ENCODE results near the gene TYSND1. TPM values are rescaled to one million over a fixed set of nuclear protein-coding genes. Genes with fewer than 3 reads are reported as not detected.

TYSND1 gene
- polyA plus RNA-seq, 3 donors, result 8.6 to 11.2 (median 11.2) TPM

DNA sequence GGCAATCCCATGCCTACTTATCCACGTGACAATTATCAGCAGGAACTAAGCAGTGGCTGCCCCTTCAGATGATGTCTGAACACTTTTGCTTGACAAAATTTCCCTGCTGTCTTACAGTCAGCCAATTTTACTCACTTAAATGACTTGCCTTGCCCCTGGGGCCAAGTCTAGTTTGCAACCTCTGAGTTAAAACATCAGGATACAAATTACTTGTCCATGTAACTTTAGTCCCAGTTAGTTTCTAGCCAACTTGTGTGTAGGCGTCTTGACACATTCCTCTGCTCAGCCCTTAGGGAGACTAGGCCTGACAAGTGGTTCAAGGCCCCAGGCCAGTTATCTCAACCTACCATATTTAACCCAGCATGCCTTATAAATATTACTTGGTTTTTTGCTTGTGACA lies 11.6 kb upstream of the TYSND1 start:
- no peaks in the 10 kb centered on the region for H3K9me3 Mint-ChIP-seq

DNA sequence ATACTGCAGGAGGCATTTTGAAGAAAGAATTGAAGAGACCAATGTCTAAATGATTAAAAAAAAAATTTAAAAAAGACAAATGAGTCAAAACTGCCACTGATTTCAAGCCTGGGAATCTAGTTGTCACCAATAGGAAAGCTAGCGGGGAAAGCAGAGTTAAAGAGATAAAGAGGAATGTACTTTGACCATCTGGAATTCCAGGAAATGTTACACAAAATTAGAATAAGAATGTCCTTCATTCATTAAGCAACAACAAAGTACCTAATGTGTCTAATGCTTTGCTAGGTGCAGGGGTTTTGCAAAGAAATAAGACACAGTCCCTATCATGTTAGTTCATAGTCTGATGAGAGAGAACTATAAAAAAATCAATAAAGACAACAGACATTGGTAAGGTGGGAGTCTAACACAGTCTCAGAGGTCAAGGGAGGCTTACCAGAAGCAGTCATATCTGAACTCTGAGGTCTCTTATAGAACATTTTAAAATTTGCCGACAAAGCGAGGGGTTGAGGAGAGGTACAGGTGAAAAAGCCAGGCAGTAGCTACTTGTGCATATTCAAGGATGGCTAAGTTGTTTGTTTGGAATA lies 8.8 kb upstream of the TYSND1 start:
- peaks cover 88 to 93% of the 10 kb centered on the region in 2 donors for H3K36me3 Mint-ChIP-seq
- H3K4me3 Mint-ChIP-seq, result no peak overlapping the region
- Histone ChIP-seq H3K79me2 (ENCODE audit: insufficient read depth, low read length) (peaks cover 33% of the 10 kb centered on the region), H3K36me3 (replicated peaks in 1 of 2; ENCODE audit: control insufficient read depth in 1 of 2, insufficient read depth in 2 of 2, low read length in 2 of 2) (peaks cover 93 to 99% of the 10 kb centered on the region in 2 donors), H3K9me3 (replicated peaks in 1 of 2; ENCODE audit: control insufficient read depth in 1 of 2, insufficient read depth in 1 of 2, low read length in 2 of 2) (no peaks in the 10 kb centered on the region), H3K27ac (ENCODE audit: low read depth in 1 of 2, low read length in 2 of 2) (no peak overlapping the region), H3K27me3 (ENCODE audit: control insufficient read depth in 2 of 2, insufficient read depth in 2 of 2, low read length in 2 of 2) (no peaks in the 10 kb centered on the region), H3K4me1 (ENCODE audit: control insufficient read depth in 1 of 2, insufficient read depth in 2 of 2, low read length in 2 of 2) (no peaks in the 10 kb centered on the region), H2AFZ (ENCODE audit: insufficient read depth, low read depth, low read length, poor library complexity, severe bottlenecking) (no peak overlapping the region), H3K4me3 (replicated peaks in 1 of 3; ENCODE audit: low read depth in 2 of 3, low read length in 3 of 3) (no peak overlapping the region), H4K20me1 (ENCODE audit: insufficient read depth, low read length) (peaks cover 73% of the 10 kb centered on the region), H3K9ac (ENCODE audit: insufficient read depth, low read length, poor library complexity, severe bottlenecking) (no peak overlapping the region), H3K4me2 (replicated peaks; ENCODE audit: extremely low read depth, low read length, poor library complexity, severe bottlenecking) (no peak overlapping the region)
- intact Hi-C loops (cut with micrococcal nuclease), result no loop called here
- H3K27me3 Mint-ChIP-seq (ENCODE audit: low read depth in 3 of 3), result no peaks in the 10 kb centered on the region
- peak overlapping the region in 2 of 7 donors; percentile 47 to 79 for H3K27ac Mint-ChIP-seq
- TF ChIP-seq, protein P1, sequence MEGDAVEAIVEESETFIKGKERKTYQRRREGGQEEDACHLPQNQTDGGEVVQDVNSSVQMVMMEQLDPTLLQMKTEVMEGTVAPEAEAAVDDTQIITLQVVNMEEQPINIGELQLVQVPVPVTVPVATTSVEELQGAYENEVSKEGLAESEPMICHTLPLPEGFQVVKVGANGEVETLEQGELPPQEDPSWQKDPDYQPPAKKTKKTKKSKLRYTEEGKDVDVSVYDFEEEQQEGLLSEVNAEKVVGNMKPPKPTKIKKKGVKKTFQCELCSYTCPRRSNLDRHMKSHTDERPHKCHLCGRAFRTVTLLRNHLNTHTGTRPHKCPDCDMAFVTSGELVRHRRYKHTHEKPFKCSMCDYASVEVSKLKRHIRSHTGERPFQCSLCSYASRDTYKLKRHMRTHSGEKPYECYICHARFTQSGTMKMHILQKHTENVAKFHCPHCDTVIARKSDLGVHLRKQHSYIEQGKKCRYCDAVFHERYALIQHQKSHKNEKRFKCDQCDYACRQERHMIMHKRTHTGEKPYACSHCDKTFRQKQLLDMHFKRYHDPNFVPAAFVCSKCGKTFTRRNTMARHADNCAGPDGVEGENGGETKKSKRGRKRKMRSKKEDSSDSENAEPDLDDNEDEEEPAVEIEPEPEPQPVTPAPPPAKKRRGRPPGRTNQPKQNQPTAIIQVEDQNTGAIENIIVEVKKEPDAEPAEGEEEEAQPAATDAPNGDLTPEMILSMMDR (IDR thresholded peaks at IDR 0.05), result no peak
- DNase-seq, result no peak
- H3K9me3 Mint-ChIP-seq, result no peaks in the 10 kb centered on the region
- no peaks in the 10 kb centered on the region for H3K4me1 Mint-ChIP-seq
- 0% methylated on average over 1 of the region's 3 CpGs for WGBS (ENCODE audit: insufficient coverage)

More for the DNA sequence above, 11.6 kb upstream of the TYSND1 start:
- DNase-seq, result no peak
- no peak overlapping the region for H3K27ac ChIP-seq (ENCODE audit: low read depth in 1 of 2, low read length in 2 of 2)
- TF ChIP-seq, protein P1 (IDR thresholded peaks at IDR 0.05), result no peak
- no peak overlapping the region for H2AFZ ChIP-seq (ENCODE audit: insufficient read depth, low read depth, low read length, poor library complexity, severe bottlenecking)
- no peaks in the 10 kb centered on the region for H3K9me3 ChIP-seq (replicated peaks in 1 of 2; ENCODE audit: control insufficient read depth in 1 of 2, insufficient read depth in 1 of 2, low read length in 2 of 2)
- 89% methylated on average over 1 of the region's 2 CpGs for WGBS (ENCODE audit: insufficient coverage)
- no peak overlapping the region for H3K4me2 ChIP-seq (replicated peaks; ENCODE audit: extremely low read depth, low read length, poor library complexity, severe bottlenecking)
- peaks cover 8 to 11% of the 10 kb centered on the region in 2 donors for H3K4me1 ChIP-seq (ENCODE audit: control insufficient read depth in 1 of 2, insufficient read depth in 2 of 2, low read length in 2 of 2)
- H3K36me3 Mint-ChIP-seq, result peaks cover 77 to 89% of the 10 kb centered on the region in 2 donors
- H3K27me3 ChIP-seq (ENCODE audit: control insufficient read depth in 2 of 2, insufficient read depth in 2 of 2, low read length in 2 of 2), result no peaks in the 10 kb centered on the region
- H3K36me3 ChIP-seq (replicated peaks in 1 of 2; ENCODE audit: control insufficient read depth in 1 of 2, insufficient read depth in 2 of 2, low read length in 2 of 2), result peaks cover 80 to 88% of the 10 kb centered on the region in 2 donors
- H3K79me2 ChIP-seq (ENCODE audit: insufficient read depth, low read length), result peaks cover 55% of the 10 kb centered on the region
- H3K27me3 Mint-ChIP-seq (ENCODE audit: low read depth in 3 of 3), result no peaks in the 10 kb centered on the region
- no peak overlapping the region for H3K4me3 Mint-ChIP-seq
- intact Hi-C loops (cut with micrococcal nuclease), result no loop called here
- no peak overlapping the region for H3K4me3 ChIP-seq (replicated peaks in 1 of 3; ENCODE audit: low read depth in 2 of 3, low read length in 3 of 3)
- H3K27ac Mint-ChIP-seq, result no peak overlapping the region
- peaks cover 15% of the 10 kb centered on the region for H3K4me1 Mint-ChIP-seq
- no peak overlapping the region for H3K9ac ChIP-seq (ENCODE audit: insufficient read depth, low read length, poor library complexity, severe bottlenecking)
- peaks cover 89% of the 10 kb centered on the region for H4K20me1 ChIP-seq (ENCODE audit: insufficient read depth, low read length)
